Measurements from ENCODE around the gene CTU2.

DNA sequence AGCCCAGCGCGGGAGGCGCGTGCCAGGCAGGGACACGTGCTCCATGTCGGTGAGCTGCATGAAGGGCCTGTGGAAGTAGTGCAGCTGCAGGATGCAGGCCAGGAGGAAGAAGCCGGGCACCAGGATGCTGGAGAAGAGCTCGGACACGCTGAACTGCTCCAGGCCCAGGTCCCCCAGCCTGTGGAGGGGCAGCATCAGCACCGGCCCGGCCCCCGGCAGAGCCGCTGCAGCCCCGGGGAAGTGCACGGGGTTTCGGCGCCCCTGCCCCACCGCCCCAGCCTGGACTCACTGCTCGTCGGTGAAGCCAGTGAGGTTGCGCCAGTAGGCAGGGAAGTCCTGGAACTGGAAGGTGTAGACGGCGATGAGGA lies 28.0 kb downstream of the CTU2 start:
- TF ChIP-seq NR2C2 (CRISPR knock-in tag; IDR thresholded peaks at IDR 0.05): no peak
- no peak for TF ChIP-seq GABPB1 (CRISPR knock-in tag; IDR thresholded peaks at IDR 0.05)
- no peak for TF ChIP-seq FOXP1 (CRISPR knock-in tag; IDR thresholded peaks at IDR 0.05; ENCODE audit: borderline replicate concordance)
- TF ChIP-seq, protein P1, sequence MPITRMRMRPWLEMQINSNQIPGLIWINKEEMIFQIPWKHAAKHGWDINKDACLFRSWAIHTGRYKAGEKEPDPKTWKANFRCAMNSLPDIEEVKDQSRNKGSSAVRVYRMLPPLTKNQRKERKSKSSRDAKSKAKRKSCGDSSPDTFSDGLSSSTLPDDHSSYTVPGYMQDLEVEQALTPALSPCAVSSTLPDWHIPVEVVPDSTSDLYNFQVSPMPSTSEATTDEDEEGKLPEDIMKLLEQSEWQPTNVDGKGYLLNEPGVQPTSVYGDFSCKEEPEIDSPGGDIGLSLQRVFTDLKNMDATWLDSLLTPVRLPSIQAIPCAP (CRISPR knock-in tag; IDR thresholded peaks at IDR 0.05): no peak
